ENCODE measurements around the gene CRISP3. TPM values are rescaled to one million over a fixed set of nuclear protein-coding genes. Genes with fewer than 3 reads are reported as not detected.

The CRISP3 gene, protein sequence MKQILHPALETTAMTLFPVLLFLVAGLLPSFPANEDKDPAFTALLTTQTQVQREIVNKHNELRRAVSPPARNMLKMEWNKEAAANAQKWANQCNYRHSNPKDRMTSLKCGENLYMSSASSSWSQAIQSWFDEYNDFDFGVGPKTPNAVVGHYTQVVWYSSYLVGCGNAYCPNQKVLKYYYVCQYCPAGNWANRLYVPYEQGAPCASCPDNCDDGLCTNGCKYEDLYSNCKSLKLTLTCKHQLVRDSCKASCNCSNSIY
- not detected in 2 replicates for total RNA-seq (2021; fragmentation: NEBNext Ultra II Directional; extraction: Animal tissue kit (Norgen Biotek cat#: 25700))
- polyA plus RNA-seq (2011; rRNA removed): not detected in 2 replicates
- not detected for polyA plus RNA-seq (2011; cell fraction: cytosol; rRNA removed)
- not detected for polyA plus RNA-seq (2011; cell fraction: nucleus; rRNA removed)
- not detected in 4 replicates for polyA plus RNA-seq (2012, experiment 1 of 2)
- polyA plus RNA-seq (2012, experiment 2 of 2): not detected
- not detected for polyA plus RNA-seq (2013, experiment 1 of 2)
- not detected for polyA plus RNA-seq (2013, experiment 2 of 2)
- not detected in 2 replicates for polyA minus RNA-seq (2011; rRNA and poly(A)+ RNA removed)
- polyA minus RNA-seq (2011; cell fraction: cytosol; rRNA and poly(A)+ RNA removed): not detected
- not detected for polyA minus RNA-seq (2011; cell fraction: nucleus; rRNA and poly(A)+ RNA removed)
- long read RNA-seq, experiment 1: 0 reads
- long read RNA-seq, experiment 2: 0 reads

GRCh38 chr6:49744259-49744658 is at the start of gene CRISP3:
Gene CRISP3, minus strand, starts transcription at chr6:49744388. Its CDS starts 21 bp downstream, at chr6:49744367.
- ChIA-PET POLR2A (ENCODE audit: partially characterized antibody) (no interaction called here), CTCF (ENCODE audit: partially characterized antibody) (interaction anchor here (0.6 kb wide), 1 partner anchor 10 kb away, joined by 3 read pairs; no protein-coding TSS in a partner anchor)
- Histone ChIP-seq H3K23ac (ENCODE audit: insufficient read length) (no peak within 1 kb of the TSS), H3K27me3 (replicated peaks in 1 of 4; ENCODE audit: control insufficient read depth in 3 of 4, extremely low read depth in 1 of 4, insufficient read depth in 3 of 4, low read length in 3 of 4) (no peaks in the 10 kb centered on the region), H3K36me3 (ENCODE audit: control insufficient read depth in 2 of 4, insufficient read depth in 4 of 4, low read length in 3 of 4) (no peaks in the 10 kb centered on the region), H3K79me1 (ENCODE audit: low read depth, low read length) (no peaks in the 10 kb centered on the region), H2BK12ac (ENCODE audit: low read depth, low read length) (no peak within 1 kb of the TSS), H3K4me3 (ENCODE audit: extremely low read depth in 1 of 4, insufficient read depth in 2 of 4, low read depth in 3 of 4, low read length in 4 of 4) (no peak within 1 kb of the TSS), H3K14ac (ENCODE audit: insufficient read length) (no peak within 1 kb of the TSS), H3K79me2 (ENCODE audit: control insufficient read depth in 1 of 2, insufficient read depth in 2 of 2, low read length in 2 of 2) (no peaks in the 10 kb centered on the region), H2BK5ac (ENCODE audit: low read depth, low read length) (no peak within 1 kb of the TSS), H3K4me1 (replicated peaks in 1 of 4; ENCODE audit: control insufficient read depth in 3 of 4, insufficient read depth in 4 of 4, low read length in 3 of 4) (no peaks in the 10 kb centered on the region), H2BK15ac (ENCODE audit: low read length) (no peak within 1 kb of the TSS), H2AFZ (ENCODE audit: low read length) (no peak within 1 kb of the TSS), H3K9me3 (ENCODE audit: insufficient read depth in 2 of 2, low read depth in 1 of 2, low read length in 1 of 2) (no peaks in the 10 kb centered on the region), H3K4me2 (ENCODE audit: insufficient read depth in 1 of 2, low read depth in 2 of 2, low read length in 2 of 2) (no peak within 1 kb of the TSS), H4K91ac (replicated peaks; ENCODE audit: insufficient read length, low read length) (no peak within 1 kb of the TSS), H3K9ac (replicated peaks in 1 of 4; ENCODE audit: extremely low read depth in 1 of 4, low read depth in 3 of 4, low read length in 3 of 4) (no peak within 1 kb of the TSS), H3K4ac (replicated peaks; ENCODE audit: insufficient read length, low read depth, low read length) (no peak within 1 kb of the TSS), H3K18ac (ENCODE audit: extremely low read depth, low read length) (no peak within 1 kb of the TSS), H3K56ac (replicated peaks; ENCODE audit: insufficient read length, low read depth, low read length) (no peak within 1 kb of the TSS), H4K20me1 (replicated peaks in 1 of 2; ENCODE audit: control insufficient read depth in 1 of 2, insufficient read depth in 2 of 2, low read length in 2 of 2) (no peaks in the 10 kb centered on the region), H3K27ac (ENCODE audit: low read depth, low read length) (no peak within 1 kb of the TSS), H3K23me2 (ENCODE audit: low read depth, low read length) (no peaks in the 10 kb centered on the region; the same call in 1 of the 2 replicates), H2AK5ac (ENCODE audit: low read depth, low read length) (no peak within 1 kb of the TSS), H2BK20ac (ENCODE audit: low read length) (no peak within 1 kb of the TSS), H4K5ac (ENCODE audit: insufficient read length, low read depth, low read length) (no peak within 1 kb of the TSS), H2BK120ac (replicated peaks; ENCODE audit: low read depth, low read length) (no peak within 1 kb of the TSS), H4K8ac (ENCODE audit: extremely low read depth, insufficient read depth, low read length) (no peak within 1 kb of the TSS)
- WGBS, 2 experiments (ENCODE audit: extremely low coverage in 1 of 2, insufficient coverage in 1 of 2, insufficient read length in 1 of 2, insufficient replicate concordance in 2 of 2, low coverage in 1 of 2, low lambda C conversion rate in 2 of 2, missing lambda C conversion rate in 1 of 2): 78% methylated on average over 1 of the region's 1 CpG; no CpG with 5 or more reads in 1 of the 2 experiments
- FAIRE-seq: no peak
- no peak for DNase-seq (ENCODE audit: low read depth in 1 of 2, low spot score in 2 of 2)
- TF ChIP-seq FOSL1 (IDR thresholded peaks at IDR 0.05; ENCODE audit: insufficient read depth, low read depth, low read length) (no peak), NANOG (IDR thresholded peaks at IDR 0.05; ENCODE audit: insufficient read depth, low read depth, low read length, poor library complexity, severe bottlenecking) (no peak), KDM4A (IDR thresholded peaks at IDR 0.05; ENCODE audit: low read depth, low read length, severe bottlenecking) (no peak), MAFK (IDR thresholded peaks at IDR 0.05; ENCODE audit: low read depth, low read length) (no peak), SP4 (IDR thresholded peaks at IDR 0.05; ENCODE audit: low read length) (no peak), BRCA1 (IDR thresholded peaks at IDR 0.05; ENCODE audit: low read depth, low read length) (no peak), SP1 (IDR thresholded peaks at IDR 0.05; ENCODE audit: low read depth, low read length) (no peak), JUN (IDR thresholded peaks at IDR 0.05; ENCODE audit: low read depth, low read length) (no peak)
- TF ChIP-seq, protein P1, sequence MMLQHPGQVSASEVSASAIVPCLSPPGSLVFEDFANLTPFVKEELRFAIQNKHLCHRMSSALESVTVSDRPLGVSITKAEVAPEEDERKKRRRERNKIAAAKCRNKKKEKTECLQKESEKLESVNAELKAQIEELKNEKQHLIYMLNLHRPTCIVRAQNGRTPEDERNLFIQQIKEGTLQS (IDR thresholded peaks at IDR 0.05; ENCODE audit: insufficient read depth, low read depth, low read length): no peak

Data from H1 (cell line).